Activated CD8-positive, alpha-beta memory T cell treated with anti-CD3 and anti-CD28 coated beads, Interleukin-2, amount 10 ng/mL, durations not matched to agents 7 days and 5 days (primary cell): ENCODE results near the gene LIN37. TPM values are rescaled to one million over a fixed set of nuclear protein-coding genes. Genes with fewer than 3 reads are reported as not detected.

Experiments used
- ATAC-seq: fragments of 150-1000 bp; cut with Tn5 transposase; one replicate; pipeline ENCODE4 v1.10.0; 2021; ENCODE audit warnings: moderate library complexity
- CTCF ChIA-PET: fragments of 350-600 bp; sonication (Branson Sonifier 250); formaldehyde crosslinking; loops from one replicate; lab custom pipeline; 2021; ENCODE audit warnings: antibody characterized with exemption; lab: Charles Lee
- DNase-seq: peaks from one replicate; pipeline ENCODE4 v3.0.0-alpha.2; 2020
- H3K27ac Mint-ChIP-seq: one replicate; pipeline ENCODE4 v1.8.0; 2021; ENCODE audit warnings: mild to moderate bottlenecking, mixed read lengths
- H3K27me3 Mint-ChIP-seq: one replicate; pipeline ENCODE4 v1.8.0; 2021; ENCODE audit warnings: mixed read lengths
- H3K36me3 Mint-ChIP-seq: one replicate; pipeline ENCODE4 v1.8.0; 2021; ENCODE audit warnings: mild to moderate bottlenecking, mixed read lengths
- H3K4me1 Mint-ChIP-seq: one replicate; pipeline ENCODE4 v1.8.0; 2021; ENCODE audit warnings: mixed read lengths
- H3K4me3 Mint-ChIP-seq: one replicate; pipeline ENCODE4 v1.8.0; 2021; ENCODE audit warnings: mild to moderate bottlenecking, moderate library complexity, mixed read lengths
- H3K9me3 Mint-ChIP-seq: one replicate; pipeline ENCODE4 v1.8.0; 2022; ENCODE audit warnings: low read depth, mixed read lengths
- total RNA-seq, 2 experiments: library from RNA; stranded (reverse); gene quantifications; one replicate each; pipeline ENCODE4 v1.2.3, GENCODE V29; 2021

The LIN37 gene, protein sequence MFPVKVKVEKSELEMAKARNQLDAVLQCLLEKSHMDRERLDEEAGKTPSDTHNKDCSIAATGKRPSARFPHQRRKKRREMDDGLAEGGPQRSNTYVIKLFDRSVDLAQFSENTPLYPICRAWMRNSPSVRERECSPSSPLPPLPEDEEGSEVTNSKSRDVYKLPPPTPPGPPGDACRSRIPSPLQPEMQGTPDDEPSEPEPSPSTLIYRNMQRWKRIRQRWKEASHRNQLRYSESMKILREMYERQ
- 1 to 10 TPM; 8.9 to 9.2 TPM for total RNA-seq

GRCh38 chr19:35748106-35749020 is at the start of gene LIN37:
LIN37 (plus strand) TSS chr19:35748576; CDS start chr19:35748725, 149 bp downstream.
- Mint-ChIP-seq H3K27me3 (no peaks in the 10 kb centered on the region), H3K36me3 (peaks cover 4% of the 10 kb centered on the region), H3K4me3 (peak within 1 kb of the TSS; percentile 96), H3K27ac (peak within 1 kb of the TSS; percentile 96), H3K9me3 (no peaks in the 10 kb centered on the region), H3K4me1 (peaks cover 52% of the 10 kb centered on the region)
- DNase-seq (peak; percentile 100), ATAC-seq (peak; percentile 77)
- CTCF ChIA-PET, result interaction anchor here (0.8 to 2.2 kb wide), 11 partner anchors 8 to 184 kb away, joined by 3 to 9 read pairs (median 5); partner anchors contain the start of gene PROSER3

- peaks cover 13% of the 10 kb centered on the region for H3K4me1 Mint-ChIP-seq
- CTCF ChIA-PET, result interaction anchor here (0.8 to 12.3 kb wide), 9 partner anchors 8 to 229 kb away, joined by 3 to 254 read pairs (median 7); partner anchors contain the start of genes IGFLR1 and LIN37
- no peaks in the 10 kb centered on the region for H3K9me3 Mint-ChIP-seq
- peak overlapping the region; percentile 98 for H3K27ac Mint-ChIP-seq
- H3K4me3 Mint-ChIP-seq, result peak overlapping the region; percentile 97
- H3K27me3 Mint-ChIP-seq, result no peaks in the 10 kb centered on the region
- peak; percentile 98 for DNase-seq
- peak; percentile 100 for ATAC-seq
- H3K36me3 Mint-ChIP-seq, result peaks cover 1% of the 10 kb centered on the region
Measured at GRCh38 chr19:35702223-35703012, 46.0 kb upstream of the LIN37 start.

DNA sequence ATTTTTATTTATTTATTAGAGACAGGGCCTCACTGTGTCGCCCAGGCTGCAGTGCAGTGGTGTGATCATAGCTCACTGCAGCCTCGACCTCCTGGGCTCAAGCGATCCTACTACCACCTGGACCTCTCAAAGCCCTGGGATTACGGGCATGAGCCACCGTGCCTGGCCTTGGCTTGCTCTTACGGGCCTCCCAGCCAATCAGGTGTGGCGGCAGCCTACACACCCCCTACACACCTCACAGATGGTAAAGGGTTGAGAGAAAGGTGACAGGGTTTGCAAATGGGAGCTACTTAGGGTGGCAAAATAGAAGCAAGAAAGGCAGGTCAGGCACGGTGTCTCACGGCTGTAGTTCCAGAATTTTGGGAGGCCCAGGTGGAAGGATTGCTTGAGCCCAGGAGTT is 45.0 kb upstream of the LIN37 start:
- no peak overlapping the region for H3K27ac Mint-ChIP-seq
- DNase-seq, result no peak
- no peaks in the 10 kb centered on the region for H3K27me3 Mint-ChIP-seq
- CTCF ChIA-PET, result interaction anchor here (1.0 to 12.3 kb wide), 6 partner anchors 9 to 228 kb away, joined by 5 to 254 read pairs (median 10); partner anchors contain the start of gene LIN37
- no peak overlapping the region for H3K4me3 Mint-ChIP-seq
- H3K9me3 Mint-ChIP-seq, result no peaks in the 10 kb centered on the region
- no peak for ATAC-seq
- peaks cover 1% of the 10 kb centered on the region for H3K36me3 Mint-ChIP-seq
- peaks cover 16% of the 10 kb centered on the region for H3K4me1 Mint-ChIP-seq

- no peaks in the 10 kb centered on the region for H3K27me3 Mint-ChIP-seq
- DNase-seq (no peak), ATAC-seq (no peak)
- H3K27ac Mint-ChIP-seq, result no peak within 1 kb of the TSS
- peaks cover 1% of the 10 kb centered on the region for H3K36me3 Mint-ChIP-seq
- no peaks in the 10 kb centered on the region for H3K9me3 Mint-ChIP-seq
- H3K4me3 Mint-ChIP-seq, result no peak within 1 kb of the TSS
- CTCF ChIA-PET, result interaction anchor here (2.5 to 12.3 kb wide), 3 partner anchors 9 to 44 kb away, joined by 9 to 254 read pairs (median 9); partner anchors contain the start of gene LIN37
- H3K4me1 Mint-ChIP-seq, result peaks cover 21% of the 10 kb centered on the region
Measured at GRCh38 chr19:35704218-35704617, 44.2 kb upstream of the LIN37 start, which contains the start of gene ZBTB32. ZBTB32 (plus strand) TSS chr19:35704558; CDS start chr19:35714627, 10,069 bp downstream.

DNA sequence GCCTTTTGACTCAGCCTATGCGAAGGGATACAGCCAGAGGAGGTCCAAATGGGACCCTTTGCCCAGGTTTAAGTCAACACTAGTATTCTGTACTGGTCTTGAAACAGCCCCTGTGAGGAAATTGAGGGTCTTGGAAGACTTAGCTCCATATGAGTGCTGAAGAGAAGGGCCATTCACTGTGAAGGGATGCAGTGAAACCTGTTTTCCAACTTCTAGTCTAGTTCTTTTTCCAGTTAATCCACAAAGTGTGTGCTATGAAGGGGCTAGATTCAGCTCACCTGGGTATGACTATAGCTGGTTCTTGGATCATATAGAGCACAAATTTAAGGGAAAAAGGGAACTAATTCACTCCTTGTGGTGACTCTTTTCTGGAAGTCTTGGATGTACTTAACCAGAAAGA is 40.0 kb upstream of the LIN37 start:
- Mint-ChIP-seq H3K27ac (peak overlapping the region; percentile 37), H3K4me3 (no peak overlapping the region), H3K4me1 (peaks cover 40% of the 10 kb centered on the region), H3K27me3 (no peaks in the 10 kb centered on the region), H3K9me3 (no peaks in the 10 kb centered on the region), H3K36me3 (peaks cover 1% of the 10 kb centered on the region)
- ATAC-seq (no peak), DNase-seq (no peak)
- CTCF ChIA-PET, result interaction anchor here (1.3 to 1.6 kb wide), 2 partner anchors 11 to 14 kb away, joined by 6 to 8 read pairs; no protein-coding TSS in a partner anchor

GRCh38 chr19:35710784-35711723 is 37.3 kb upstream of the LIN37 start:
- H3K4me1 Mint-ChIP-seq, result peaks cover 51% of the 10 kb centered on the region
- CTCF ChIA-PET, result interaction anchor here (0.8 to 6.6 kb wide), 7 partner anchors 13 to 220 kb away, joined by 3 to 254 read pairs (median 4); partner anchors contain the start of gene LIN37
- no peaks in the 10 kb centered on the region for H3K9me3 Mint-ChIP-seq
- peak; percentile 50 for ATAC-seq
- H3K4me3 Mint-ChIP-seq, result peak overlapping the region; percentile 60
- peaks cover 25% of the 10 kb centered on the region for H3K36me3 Mint-ChIP-seq
- peak overlapping the region; percentile 99 for H3K27ac Mint-ChIP-seq
- no peaks in the 10 kb centered on the region for H3K27me3 Mint-ChIP-seq
- DNase-seq, result peak; percentile 87

- CTCF ChIA-PET, result interaction anchor here (0.9 to 6.6 kb wide), 7 partner anchors 15 to 65 kb away, joined by 3 to 254 read pairs (median 4); partner anchors contain the start of genes COX6B1, LIN37 and PSENEN
- peak overlapping the region; percentile 99 for H3K27ac Mint-ChIP-seq
- H3K36me3 Mint-ChIP-seq, result peaks cover 32% of the 10 kb centered on the region
- no peaks in the 10 kb centered on the region for H3K27me3 Mint-ChIP-seq
- DNase-seq (peak; percentile 95), ATAC-seq (peak; percentile 33)
- peaks cover 56% of the 10 kb centered on the region for H3K4me1 Mint-ChIP-seq
- H3K9me3 Mint-ChIP-seq, result no peaks in the 10 kb centered on the region
- H3K4me3 Mint-ChIP-seq, result peak overlapping the region; percentile 89
Measured at GRCh38 chr19:35712567-35713505, 35.5 kb upstream of the LIN37 start.

GRCh38 chr19:35713506-35713850 is 34.9 kb upstream of the LIN37 start:
- H3K36me3 Mint-ChIP-seq, result peaks cover 32% of the 10 kb centered on the region
- no peaks in the 10 kb centered on the region for H3K9me3 Mint-ChIP-seq
- peaks cover 52% of the 10 kb centered on the region for H3K4me1 Mint-ChIP-seq
- DNase-seq, result no peak
- ATAC-seq, result no peak
- H3K27me3 Mint-ChIP-seq, result no peaks in the 10 kb centered on the region
- CTCF ChIA-PET, result interaction anchor here (0.9 to 6.6 kb wide), 5 partner anchors 16 to 65 kb away, joined by 4 to 254 read pairs (median 5); partner anchors contain the start of genes COX6B1, LIN37 and PSENEN
- peak overlapping the region; percentile 89 for H3K4me3 Mint-ChIP-seq
- H3K27ac Mint-ChIP-seq, result peak overlapping the region; percentile 99

GRCh38 chr19:35713904-35714495 is 34.4 kb upstream of the LIN37 start:
- DNase-seq, result no peak
- Mint-ChIP-seq H3K27me3 (no peaks in the 10 kb centered on the region), H3K27ac (peak overlapping the region; percentile 99), H3K4me1 (peaks cover 51% of the 10 kb centered on the region), H3K36me3 (peaks cover 32% of the 10 kb centered on the region), H3K4me3 (peak overlapping the region; percentile 89), H3K9me3 (no peaks in the 10 kb centered on the region)
- ATAC-seq, result no peak
- CTCF ChIA-PET, result interaction anchor here (0.9 to 6.6 kb wide), 8 partner anchors 9 to 106 kb away, joined by 3 to 254 read pairs (median 4); partner anchors contain the start of genes COX6B1, LIN37 and PSENEN

DNA sequence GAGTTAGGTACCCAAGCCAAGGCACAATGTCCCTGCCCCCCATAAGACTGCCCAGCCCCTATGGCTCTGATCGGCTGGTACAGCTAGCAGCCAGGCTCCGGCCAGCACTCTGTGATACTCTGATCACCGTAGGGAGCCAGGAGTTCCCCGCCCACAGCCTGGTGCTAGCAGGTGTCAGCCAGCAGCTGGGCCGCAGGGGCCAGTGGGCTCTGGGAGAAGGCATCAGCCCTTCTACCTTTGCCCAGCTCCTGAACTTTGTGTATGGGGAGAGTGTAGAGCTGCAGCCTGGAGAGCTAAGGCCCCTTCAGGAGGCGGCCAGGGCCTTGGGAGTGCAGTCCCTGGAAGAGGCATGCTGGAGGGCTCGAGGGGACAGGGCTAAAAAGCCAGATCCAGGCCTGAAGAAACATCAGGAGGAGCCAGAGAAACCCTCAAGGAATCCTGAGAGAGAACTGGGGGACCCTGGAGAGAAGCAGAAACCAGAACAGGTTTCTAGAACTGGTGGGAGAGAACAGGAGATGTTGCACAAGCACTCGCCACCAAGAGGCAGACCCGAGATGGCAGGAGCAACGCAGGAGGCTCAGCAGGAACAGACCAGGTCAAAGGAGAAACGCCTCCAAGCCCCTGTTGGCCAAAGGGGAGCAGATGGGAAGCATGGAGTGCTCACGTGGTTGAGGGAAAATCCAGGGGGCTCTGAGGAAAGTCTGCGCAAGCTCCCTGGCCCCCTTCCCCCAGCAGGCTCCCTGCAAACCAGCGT is 33.6 kb upstream of the LIN37 start:
- peak overlapping the region; percentile 89 for H3K4me3 Mint-ChIP-seq
- CTCF ChIA-PET, result interaction anchor here (0.9 to 6.6 kb wide), 4 partner anchors 9 to 105 kb away, joined by 3 to 254 read pairs (median 4); partner anchors contain the start of gene LIN37
- peak overlapping the region; percentile 99 for H3K27ac Mint-ChIP-seq
- DNase-seq (peak; percentile 75), ATAC-seq (no peak)
- peaks cover 54% of the 10 kb centered on the region for H3K4me1 Mint-ChIP-seq
- no peaks in the 10 kb centered on the region for H3K27me3 Mint-ChIP-seq
- peaks cover 36% of the 10 kb centered on the region for H3K36me3 Mint-ChIP-seq
- H3K9me3 Mint-ChIP-seq, result no peaks in the 10 kb centered on the region
